ENCODE measurements around the gene GGTA1.

- TF ChIP-seq GATA2 (IDR thresholded peaks at IDR 0.05; ENCODE audit: low read depth, low read length) (no peak), GATA3 (IDR thresholded peaks at IDR 0.05; ENCODE audit: low read depth, low read length) (no peak)
Observed at GRCh38 chr9:121537283-121537682, 37.6 kb upstream of the GGTA1 start.
